Natural killer cell (primary cell): Measurements from ENCODE around the gene NDUFA5. TPM values are rescaled to one million over a fixed set of nuclear protein-coding genes. Genes with fewer than 3 reads are reported as not detected.

ENCODE experiments used
- ATAC-seq, 3 donors: fragments of 150-1000 bp in 2 of 3; fragments of 200-7000 bp in 1 of 3; cut with Tn5 transposase; 1 replicate in 1 of 3; 2 replicates in 2 of 3; pipeline ENCODE4 v1.10.0; 2021; ENCODE audit warnings: mild to moderate bottlenecking in 2 of 3, moderate library complexity in 2 of 3
- DNase-seq, 2 donors: peaks; one replicate each; pipeline versions ENCODE4 v3.0.0 to v3.0.0-alpha.2; 2013 to 2021; ENCODE audit warnings: mixed read lengths in 1 of 2
- H3K27ac ChIP-seq: one replicate; pipeline ENCODE4 v1.5.1; 2013; ENCODE audit warnings: mild to moderate bottlenecking, low read length
- H3K27me3 ChIP-seq: one replicate; pipeline ENCODE4 v1.6.1; 2013; ENCODE audit warnings: low read length; ENCODE audit not compliant: control insufficient read depth, insufficient read depth
- H3K36me3 ChIP-seq: one replicate; pipeline ENCODE4 v1.6.1; 2013; ENCODE audit warnings: low read length; ENCODE audit not compliant: control insufficient read depth, insufficient read depth
- H3K4me1 ChIP-seq: one replicate; pipeline ENCODE4 v1.6.1; 2013; ENCODE audit warnings: low read length; ENCODE audit not compliant: control insufficient read depth, insufficient read depth
- H3K4me3 ChIP-seq: one replicate; pipeline ENCODE4 v1.5.1; 2013; ENCODE audit warnings: low read length
- H3K9me3 ChIP-seq: one replicate; pipeline ENCODE4 v1.6.1; 2013; ENCODE audit warnings: low read length; ENCODE audit not compliant: control insufficient read depth, insufficient read depth
- H3K27ac Mint-ChIP-seq, 2 donors: one replicate each; pipeline ENCODE4 v1.8.0; 2022; ENCODE audit warnings: mild to moderate bottlenecking in 2 of 2, mixed read lengths in 2 of 2, moderate library complexity in 1 of 2
- H3K27me3 Mint-ChIP-seq, 2 donors: one replicate each; pipeline ENCODE4 v1.8.0; 2022; ENCODE audit warnings: low read depth in 2 of 2, mixed read lengths in 2 of 2
- H3K36me3 Mint-ChIP-seq: one replicate; pipeline ENCODE4 v1.8.0; 2022; ENCODE audit warnings: mixed read lengths
- H3K4me1 Mint-ChIP-seq, 2 donors: one replicate each; pipeline ENCODE4 v1.8.0; 2022; ENCODE audit warnings: mixed read lengths in 2 of 2
- H3K4me3 Mint-ChIP-seq: one replicate; pipeline ENCODE4 v1.8.0; 2022; ENCODE audit warnings: mild to moderate bottlenecking, moderate library complexity, mixed read lengths
- H3K9me3 Mint-ChIP-seq, 2 donors: one replicate each; pipeline ENCODE4 v1.8.0; 2022; ENCODE audit warnings: mixed read lengths in 2 of 2
- CTCF ChIP-seq: fragments of 200-600 bp; IDR thresholded peaks from one replicate; pipeline ENCODE4 v1.8.0; 2022; ENCODE audit warnings: antibody characterized with exemption
- WGBS: methylation state at CpG from one replicate; pipeline ENCODE4 v1.1.7; 2013; ENCODE audit warnings: missing lambda C conversion rate; ENCODE audit not compliant: insufficient coverage; 5-methylcytosine and 5-hydroxymethylcytosine counted together
- intact Hi-C: fragments of 100-400 bp; cut with micrococcal nuclease; formaldehyde crosslinking; loops from one replicate; pipeline ENCODE4 v1.14.2; 2022
- total RNA-seq, 4 donors: library from RNA; stranded (reverse); fragments of 120-200 nt in 1 of 4; gene quantifications; one replicate each; pipeline versions ENCODE4 v1.2.3 to v1.2.4, GENCODE V29; 2013 to 2022

The NDUFA5 gene
- total RNA-seq, 3 donors from 2014 or later (not counting 1 experiment from before 2014, with no cell fraction given), result 46.0 to 51.2 (median 50.4) TPM

- Mint-ChIP-seq H3K36me3 (no peaks in the 10 kb centered on the region), H3K4me3 (no peak overlapping the region), H3K27me3 (peaks cover 26 to 66% of the 10 kb centered on the region in 2 donors), H3K9me3 (no peaks in the 10 kb centered on the region), H3K4me1 (no peaks in the 10 kb centered on the region), H3K27ac (no peak overlapping the region)
- WGBS, result 88% methylated on average over 2 of the region's 3 CpGs
- no peak for TF ChIP-seq CTCF
- intact Hi-C loops, result no loop called here
- Histone ChIP-seq H3K4me1 (no peaks in the 10 kb centered on the region), H3K27ac (no peak overlapping the region), H3K4me3 (no peak overlapping the region), H3K9me3 (no peaks in the 10 kb centered on the region), H3K27me3 (peaks cover 7% of the 10 kb centered on the region), H3K36me3 (no peaks in the 10 kb centered on the region)
- ATAC-seq (no peak), DNase-seq (no peak)
Observed at GRCh38 chr7:123573341-123573740, 15.7 kb upstream of the NDUFA5 start.

- peaks cover 26 to 60% of the 10 kb centered on the region in 2 donors for H3K27me3 Mint-ChIP-seq
- Histone ChIP-seq H3K27ac (no peak overlapping the region), H3K4me1 (no peaks in the 10 kb centered on the region), H3K4me3 (no peak overlapping the region), H3K36me3 (no peaks in the 10 kb centered on the region), H3K27me3 (peaks cover 1% of the 10 kb centered on the region), H3K9me3 (no peaks in the 10 kb centered on the region)
- no peaks in the 10 kb centered on the region for H3K36me3 Mint-ChIP-seq
- ATAC-seq, result no peak
- intact Hi-C loops, result no loop called here
- no peak for DNase-seq
- TF ChIP-seq CTCF, result no peak
- no peaks in the 10 kb centered on the region for H3K4me1 Mint-ChIP-seq
- 100% methylated on average over 1 of the region's 1 CpG for WGBS
- no peak overlapping the region for H3K4me3 Mint-ChIP-seq
- no peaks in the 10 kb centered on the region for H3K9me3 Mint-ChIP-seq
- no peak overlapping the region for H3K27ac Mint-ChIP-seq
Observed at GRCh38 chr7:123571684-123572083, 14.1 kb upstream of the NDUFA5 start.

DNA sequence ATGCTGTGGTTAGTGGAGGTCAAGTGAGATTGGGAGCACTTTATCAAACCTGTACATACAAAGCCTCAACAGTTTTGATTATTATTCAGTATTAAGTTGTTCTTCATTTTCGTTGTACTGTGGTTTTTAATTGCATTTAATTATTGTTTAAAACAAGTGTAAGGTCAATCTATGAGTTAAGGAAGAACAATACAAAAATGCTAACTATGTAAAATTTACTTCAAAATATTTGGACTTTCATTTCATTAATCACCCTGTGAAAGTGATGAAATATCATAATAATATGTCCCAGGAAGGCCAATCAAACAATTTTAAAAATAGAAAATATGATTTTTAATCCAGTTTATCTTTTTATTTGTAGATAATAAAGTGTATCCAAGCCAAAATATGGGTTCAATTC, 13.6 kb upstream of the NDUFA5 start:
- Mint-ChIP-seq H3K27me3 (peaks cover 21 to 55% of the 10 kb centered on the region in 2 donors), H3K27ac (no peak overlapping the region), H3K36me3 (no peaks in the 10 kb centered on the region), H3K4me3 (no peak overlapping the region), H3K4me1 (no peaks in the 10 kb centered on the region), H3K9me3 (no peaks in the 10 kb centered on the region)
- Histone ChIP-seq H3K4me3 (no peak overlapping the region), H3K27ac (no peak overlapping the region), H3K36me3 (no peaks in the 10 kb centered on the region), H3K27me3 (no peaks in the 10 kb centered on the region), H3K4me1 (no peaks in the 10 kb centered on the region), H3K9me3 (no peaks in the 10 kb centered on the region)
- intact Hi-C loops, result no loop called here
- ATAC-seq (no peak), DNase-seq (no peak)
- no CpG with 5 or more reads among the region's 1 CpG for WGBS
- TF ChIP-seq CTCF, result no peak

DNA sequence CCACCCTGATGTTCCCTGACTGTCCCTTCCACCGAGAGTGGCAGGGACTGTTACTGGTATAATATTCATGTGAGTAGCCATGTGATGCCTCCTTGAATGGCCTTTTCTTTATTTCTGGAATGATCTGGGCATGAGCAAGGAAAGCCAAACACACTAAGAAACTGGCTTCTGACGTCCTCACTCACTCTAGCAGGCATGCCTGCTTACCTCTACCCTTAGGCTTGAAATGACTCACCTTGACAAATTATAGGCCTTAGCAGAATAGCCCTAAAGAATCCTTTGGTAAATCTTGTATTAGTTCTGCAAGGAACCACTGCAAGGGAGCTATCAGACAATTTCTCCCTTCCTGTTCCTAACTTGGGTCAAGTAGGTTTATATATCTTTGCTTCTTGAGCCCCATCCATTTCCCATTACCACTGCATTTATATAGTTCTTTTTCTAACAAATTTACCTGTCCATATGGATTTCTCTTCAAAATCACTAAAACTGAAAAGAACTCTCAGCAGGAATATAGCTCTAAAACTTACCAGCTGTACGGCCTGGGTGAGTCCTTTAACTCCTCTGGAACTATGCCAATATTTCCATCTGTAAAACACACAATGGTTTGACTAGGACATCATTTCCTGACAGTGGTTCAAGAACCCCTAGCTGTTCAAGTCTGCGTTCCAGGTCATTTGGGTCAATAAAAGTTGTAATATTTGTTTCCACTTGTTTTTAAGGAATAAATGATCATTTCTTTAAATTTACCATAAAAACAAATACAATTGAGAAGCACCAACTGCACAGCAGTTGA, 13.0 kb upstream of the NDUFA5 start:
- no peaks in the 10 kb centered on the region for H3K9me3 Mint-ChIP-seq

More for the DNA sequence above, 13.0 kb upstream of the NDUFA5 start:
- Histone ChIP-seq H3K27me3 (no peaks in the 10 kb centered on the region), H3K4me3 (no peak overlapping the region), H3K4me1 (no peaks in the 10 kb centered on the region), H3K36me3 (no peaks in the 10 kb centered on the region), H3K27ac (no peak overlapping the region), H3K9me3 (no peaks in the 10 kb centered on the region)
- H3K27me3 Mint-ChIP-seq, result peaks cover 18 to 49% of the 10 kb centered on the region in 2 donors
- 80% methylated on average over 4 of the region's 4 CpGs for WGBS
- no peak overlapping the region for H3K4me3 Mint-ChIP-seq
- no peaks in the 10 kb centered on the region for H3K4me1 Mint-ChIP-seq
- intact Hi-C loops, result no loop called here
- DNase-seq, result no peak
- H3K27ac Mint-ChIP-seq, result no peak overlapping the region
- H3K36me3 Mint-ChIP-seq, result no peaks in the 10 kb centered on the region
- no peak for ATAC-seq
- TF ChIP-seq CTCF, result no peak
